ENCODE results near the gene BEGAIN.
"Not testable (repeated sequence)": the region's sequence is repeated elsewhere in the genome, so short reads cannot be mapped to it uniquely, and the experiment has no call there.

BEGAIN gene

GRCh38 chr14:100524233-100524932, 62.8 kb downstream of the BEGAIN start:
- Histone ChIP-seq H3K4me1 (ENCODE audit: control insufficient read depth, insufficient read depth, low read length) (no peaks in the 10 kb centered on the region), H3K9ac (ENCODE audit: low read depth, low read length) (no peak overlapping the region), H3K36me3 (ENCODE audit: control insufficient read depth, insufficient read depth, low read length) (peaks cover 7% of the 10 kb centered on the region), H3K4me3 (ENCODE audit: low read depth, low read length) (no peak overlapping the region), H3K27me3 (ENCODE audit: control insufficient read depth, insufficient read depth, low read length) (no peaks in the 10 kb centered on the region), H3K9me3 (ENCODE audit: control insufficient read depth, insufficient read depth, low read length) (no peaks in the 10 kb centered on the region)

GRCh38 chr14:100523843-100524169, 63.4 kb downstream of the BEGAIN start:
- Histone ChIP-seq H3K9ac (ENCODE audit: low read depth, low read length) (no peak overlapping the region), H3K4me1 (ENCODE audit: control insufficient read depth, insufficient read depth, low read length) (no peaks in the 10 kb centered on the region), H3K9me3 (ENCODE audit: control insufficient read depth, insufficient read depth, low read length) (no peaks in the 10 kb centered on the region), H3K27me3 (ENCODE audit: control insufficient read depth, insufficient read depth, low read length) (no peaks in the 10 kb centered on the region), H3K36me3 (ENCODE audit: control insufficient read depth, insufficient read depth, low read length) (peaks cover 7% of the 10 kb centered on the region), H3K4me3 (ENCODE audit: low read depth, low read length) (no peak overlapping the region)

- no peak overlapping the region for H3K4me3 ChIP-seq (ENCODE audit: low read depth, low read length)
- peaks cover 7% of the 10 kb centered on the region for H3K36me3 ChIP-seq (ENCODE audit: control insufficient read depth, insufficient read depth, low read length)
- no peaks in the 10 kb centered on the region for H3K4me1 ChIP-seq (ENCODE audit: control insufficient read depth, insufficient read depth, low read length)
- H3K9me3 ChIP-seq (ENCODE audit: control insufficient read depth, insufficient read depth, low read length): no peaks in the 10 kb centered on the region
- H3K27me3 ChIP-seq (ENCODE audit: control insufficient read depth, insufficient read depth, low read length): no peaks in the 10 kb centered on the region
- H3K9ac ChIP-seq (ENCODE audit: low read depth, low read length): no peak overlapping the region
These were observed 63.9 kb downstream of the BEGAIN start for GRCh38 chr14:100523131-100523842.

GRCh38 chr14:100522616-100523099, 64.6 kb downstream of the BEGAIN start:
- no peaks in the 10 kb centered on the region for H3K27me3 ChIP-seq (ENCODE audit: control insufficient read depth, insufficient read depth, low read length)
- H3K9ac ChIP-seq (ENCODE audit: low read depth, low read length): no peak overlapping the region
- no peaks in the 10 kb centered on the region for H3K9me3 ChIP-seq (ENCODE audit: control insufficient read depth, insufficient read depth, low read length)
- H3K4me3 ChIP-seq (ENCODE audit: low read depth, low read length): no peak overlapping the region
- H3K4me1 ChIP-seq (ENCODE audit: control insufficient read depth, insufficient read depth, low read length): no peaks in the 10 kb centered on the region
- peaks cover 7% of the 10 kb centered on the region for H3K36me3 ChIP-seq (ENCODE audit: control insufficient read depth, insufficient read depth, low read length)

- not testable (repeated sequence) for H3K4me1 ChIP-seq (ENCODE audit: control insufficient read depth, insufficient read depth, low read length)
These were observed 81.2 kb downstream of the BEGAIN start for GRCh38 chr14:100506053-100506452.

GRCh38 chr14:100504372-100505078, 82.7 kb downstream of the BEGAIN start:
- Histone ChIP-seq H3K9ac (ENCODE audit: low read depth, low read length) (no peak overlapping the region), H3K27me3 (ENCODE audit: control insufficient read depth, insufficient read depth, low read length) (no peaks in the 10 kb centered on the region), H3K9me3 (ENCODE audit: control insufficient read depth, insufficient read depth, low read length) (no peaks in the 10 kb centered on the region), H3K4me1 (ENCODE audit: control insufficient read depth, insufficient read depth, low read length) (no peaks in the 10 kb centered on the region), H3K4me3 (ENCODE audit: low read depth, low read length) (no peak overlapping the region), H3K36me3 (ENCODE audit: control insufficient read depth, insufficient read depth, low read length) (no peaks in the 10 kb centered on the region)

More at GRCh38 chr14:100506053-100506452, 81.2 kb downstream of the BEGAIN start:
- not testable (repeated sequence) for H3K9me3 ChIP-seq (ENCODE audit: control insufficient read depth, insufficient read depth, low read length); H3K27me3 ChIP-seq (ENCODE audit: control insufficient read depth, insufficient read depth, low read length); H3K4me3 ChIP-seq (ENCODE audit: low read depth, low read length); H3K36me3 ChIP-seq (ENCODE audit: control insufficient read depth, insufficient read depth, low read length); H3K9ac ChIP-seq (ENCODE audit: low read depth, low read length)

- Histone ChIP-seq H3K9me3 (ENCODE audit: control insufficient read depth, insufficient read depth, low read length) (no peaks in the 10 kb centered on the region), H3K9ac (ENCODE audit: low read depth, low read length) (no peak overlapping the region), H3K27me3 (ENCODE audit: control insufficient read depth, insufficient read depth, low read length) (no peaks in the 10 kb centered on the region), H3K4me3 (ENCODE audit: low read depth, low read length) (no peak overlapping the region), H3K36me3 (ENCODE audit: control insufficient read depth, insufficient read depth, low read length) (no peaks in the 10 kb centered on the region), H3K4me1 (ENCODE audit: control insufficient read depth, insufficient read depth, low read length) (no peaks in the 10 kb centered on the region)
These were observed 84.0 kb downstream of the BEGAIN start for GRCh38 chr14:100503251-100503650.

- H3K27me3 ChIP-seq (ENCODE audit: control insufficient read depth, insufficient read depth, low read length): no peaks in the 10 kb centered on the region
- H3K9me3 ChIP-seq (ENCODE audit: control insufficient read depth, insufficient read depth, low read length): no peaks in the 10 kb centered on the region
- no peaks in the 10 kb centered on the region for H3K4me1 ChIP-seq (ENCODE audit: control insufficient read depth, insufficient read depth, low read length)
- H3K9ac ChIP-seq (ENCODE audit: low read depth, low read length): no peak overlapping the region
- no peaks in the 10 kb centered on the region for H3K36me3 ChIP-seq (ENCODE audit: control insufficient read depth, insufficient read depth, low read length)
- H3K4me3 ChIP-seq (ENCODE audit: low read depth, low read length): no peak overlapping the region
These were observed 84.5 kb downstream of the BEGAIN start for GRCh38 chr14:100502622-100503220.

- Histone ChIP-seq H3K4me3 (ENCODE audit: low read depth, low read length) (no peak overlapping the region), H3K27me3 (ENCODE audit: control insufficient read depth, insufficient read depth, low read length) (no peaks in the 10 kb centered on the region), H3K36me3 (ENCODE audit: control insufficient read depth, insufficient read depth, low read length) (no peaks in the 10 kb centered on the region), H3K4me1 (ENCODE audit: control insufficient read depth, insufficient read depth, low read length) (no peaks in the 10 kb centered on the region), H3K9me3 (ENCODE audit: control insufficient read depth, insufficient read depth, low read length) (no peaks in the 10 kb centered on the region), H3K9ac (ENCODE audit: low read depth, low read length) (no peak overlapping the region)
These were observed 87.1 kb downstream of the BEGAIN start for GRCh38 chr14:100500128-100500527.

GRCh38 chr14:100498068-100498467, 89.1 kb downstream of the BEGAIN start:
- Histone ChIP-seq H3K4me1 (ENCODE audit: control insufficient read depth, insufficient read depth, low read length) (no peaks in the 10 kb centered on the region), H3K9me3 (ENCODE audit: control insufficient read depth, insufficient read depth, low read length) (no peaks in the 10 kb centered on the region), H3K27me3 (ENCODE audit: control insufficient read depth, insufficient read depth, low read length) (no peaks in the 10 kb centered on the region), H3K9ac (ENCODE audit: low read depth, low read length) (no peak overlapping the region), H3K36me3 (ENCODE audit: control insufficient read depth, insufficient read depth, low read length) (no peaks in the 10 kb centered on the region), H3K4me3 (ENCODE audit: low read depth, low read length) (no peak overlapping the region)

- Histone ChIP-seq H3K9ac (ENCODE audit: low read depth, low read length) (no peak overlapping the region), H3K36me3 (ENCODE audit: control insufficient read depth, insufficient read depth, low read length) (no peaks in the 10 kb centered on the region), H3K4me1 (ENCODE audit: control insufficient read depth, insufficient read depth, low read length) (no peaks in the 10 kb centered on the region), H3K4me3 (ENCODE audit: low read depth, low read length) (no peak overlapping the region), H3K9me3 (ENCODE audit: control insufficient read depth, insufficient read depth, low read length) (no peaks in the 10 kb centered on the region), H3K27me3 (ENCODE audit: control insufficient read depth, insufficient read depth, low read length) (no peaks in the 10 kb centered on the region)
These were observed 91.3 kb downstream of the BEGAIN start for GRCh38 chr14:100495917-100496316.

All from iPS-15b (cell line).